Esophagus muscularis mucosa (tissue), 3 donors: Measurements from ENCODE around the gene MAP3K10.

Experiments used
- CTCF ChIP-seq, 3 experiments: fragments of 200-600 bp in 2 of 3; fragments of 450-650 bp in 1 of 3; sonication (generic) in 2 of 3; IDR thresholded peaks; one replicate each; pipeline ENCODE4 v1.5.1; 2017 to 2019; ENCODE audit warnings: antibody characterized with exemption in 3 of 3, mild to moderate bottlenecking in 2 of 3, moderate library complexity in 1 of 3
- POLR2A ChIP-seq: fragments of 450-650 bp; IDR thresholded peaks from one replicate; pipeline ENCODE4 v1.6.1; 2017; ENCODE audit warnings: antibody characterized with exemption, moderate library complexity, mild to moderate bottlenecking, low read depth
- POLR2AphosphoS5 ChIP-seq, 2 donors: sonication (generic); formaldehyde crosslinking; IDR thresholded peaks; one replicate each; pipeline ENCODE4 v1.6.1; 2017; ENCODE audit warnings: antibody characterized with exemption in 2 of 2

- TF ChIP-seq CTCF (IDR thresholded peaks at IDR 0.05) (no peak), POLR2A (no peak), POLR2AphosphoS5 (IDR thresholded peaks at IDR 0.05) (no peak)
Observed at GRCh38 chr19:40143612-40144011, 47.6 kb upstream of the MAP3K10 start.
